Caco-2 (cell line): ENCODE data around the gene MAPKAP1. TPM values are rescaled to one million over a fixed set of nuclear protein-coding genes. Genes with fewer than 3 reads are reported as not detected.

Source experiments
- BruUV-seq: library from RNA; stranded (reverse); fragments of 400-500 nt; replicated peaks from 2 replicates; lab custom pipeline; 2021; lab: Mats Ljungman, UMichigan
- CTCF ChIA-PET: fragments of 300-600 bp; sonication (Branson Sonifier 250); formaldehyde crosslinking; loops from one replicate; lab custom pipeline; 2022; ENCODE audit warnings: antibody characterized with exemption; lab: Charles Lee
- POLR2A ChIA-PET: fragments of 300-600 bp; sonication (Branson Sonifier 250); formaldehyde crosslinking; loops from one replicate; lab custom pipeline; 2022; ENCODE audit warnings: antibody characterized with exemption; lab: Charles Lee
- DNase-seq, 2 experiments: peaks; one replicate each; pipeline versions ENCODE4 v3.0.0 to v3.0.0-alpha.2; 2020 to 2022
- H3K27me3 ChIP-seq: replicated peaks from 2 replicates; pipeline ENCODE4 v1.6.0; 2011; ENCODE audit warnings: low read length; ENCODE audit not compliant: control insufficient read depth, insufficient read depth
- H3K36me3 ChIP-seq: 2 replicates; pipeline ENCODE4 v1.5.1; 2011; ENCODE audit warnings: low read length; ENCODE audit not compliant: control insufficient read depth, insufficient read depth
- H3K4me1 ChIP-seq: fragments of 250-450 bp; sonication (Bioruptor Pico); 2 replicates; pipeline ENCODE4 v1.5.1; 2020; ENCODE audit warnings: mild to moderate bottlenecking
- H3K4me3 ChIP-seq: 2 replicates; pipeline ENCODE4 v1.5.1; 2011; ENCODE audit warnings: low read depth, mild to moderate bottlenecking, control low read depth, low read length
- H3K9me3 ChIP-seq: fragments of 250-450 bp; sonication (Bioruptor Pico); 2 replicates; pipeline ENCODE4 v1.5.1; 2020; ENCODE audit warnings: mild to moderate bottlenecking, moderate library complexity
- H3K27ac Mint-ChIP-seq: one replicate; pipeline ENCODE4 v1.8.0; 2022; ENCODE audit warnings: mixed read lengths; ENCODE audit not compliant: unreplicated experiment
- H3K27me3 Mint-ChIP-seq: one replicate; pipeline ENCODE4 v1.8.0; 2022; ENCODE audit warnings: mixed read lengths; ENCODE audit not compliant: insufficient read depth, unreplicated experiment
- H3K36me3 Mint-ChIP-seq: one replicate; pipeline ENCODE4 v1.8.0; 2022; ENCODE audit warnings: mild to moderate bottlenecking, mixed read lengths; ENCODE audit not compliant: insufficient read depth, unreplicated experiment
- H3K4me1 Mint-ChIP-seq: one replicate; pipeline ENCODE4 v1.8.0; 2022; ENCODE audit warnings: low read depth, mixed read lengths; ENCODE audit not compliant: unreplicated experiment
- H3K4me3 Mint-ChIP-seq: one replicate; pipeline ENCODE4 v1.8.0; 2022; ENCODE audit warnings: mild to moderate bottlenecking, moderate library complexity, mixed read lengths; ENCODE audit not compliant: unreplicated experiment
- H3K9me3 Mint-ChIP-seq: one replicate; pipeline ENCODE4 v1.8.0; 2022; ENCODE audit warnings: mixed read lengths; ENCODE audit not compliant: unreplicated experiment
- CTCF ChIP-seq, 2 experiments: fragments of 200-600 bp in 1 of 2; IDR thresholded peaks; 1 replicate in 1 of 2; 2 replicates in 1 of 2; pipeline versions ENCODE4 v1.5.1 to v1.8.0; 2011 to 2022; ENCODE audit warnings: antibody characterized with exemption in 1 of 2, control low read depth in 1 of 2, inconsistent platforms in 1 of 2, low read depth in 1 of 2, low read length in 1 of 2, mild to moderate bottlenecking in 1 of 2, moderate library complexity in 1 of 2; ENCODE audit not compliant: insufficient read depth in 1 of 2, severe bottlenecking in 1 of 2, unreplicated experiment in 1 of 2
- intact Hi-C: fragments of 100-400 bp; cut with micrococcal nuclease; formaldehyde crosslinking; loops from one replicate; pipeline ENCODE4 v1.10.0; 2022; ENCODE audit not compliant: unreplicated experiment
- total RNA-seq: library from RNA; stranded (reverse); gene quantifications from 2 replicates; pipeline ENCODE4 v1.2.3, GENCODE V29; 2022

Gene MAPKAP1
- total RNA-seq, 1 experiment from 2014 or later, result 70.0 TPM

GRCh38 chr9:125467116-125467740 is 239.8 kb downstream of the MAPKAP1 start:
- CTCF ChIA-PET, result no interaction called here
- no TSS peak for BruUV-seq
- intact Hi-C loops, result no loop called here
- Mint-ChIP-seq H3K27ac (no peak overlapping the region), H3K4me3 (no peak overlapping the region), H3K9me3 (no peaks in the 10 kb centered on the region), H3K4me1 (peaks cover under 1% of the 10 kb centered on the region), H3K27me3 (no peaks in the 10 kb centered on the region), H3K36me3 (no peaks in the 10 kb centered on the region)
- POLR2A ChIA-PET, result no interaction called here
- no peak for TF ChIP-seq CTCF (IDR thresholded peaks at IDR 0.05; ENCODE audit: insufficient read depth in 1 of 2, low read depth in 1 of 2, low read length in 1 of 2, severe bottlenecking in 1 of 2, unreplicated experiment in 1 of 2)
- no peaks in the 10 kb centered on the region for H3K9me3 ChIP-seq
- peaks cover 16% of the 10 kb centered on the region for H3K4me1 ChIP-seq
- no peak overlapping the region for H3K4me3 ChIP-seq
- no peaks in the 10 kb centered on the region for H3K36me3 ChIP-seq
- DNase-seq, result no peak
- H3K27me3 ChIP-seq, result no peaks in the 10 kb centered on the region

- intact Hi-C loops, result no loop called here
- peaks cover 20% of the 10 kb centered on the region for H3K4me1 ChIP-seq
- Mint-ChIP-seq H3K4me3 (no peak overlapping the region), H3K27ac (no peak overlapping the region), H3K27me3 (no peaks in the 10 kb centered on the region), H3K36me3 (no peaks in the 10 kb centered on the region), H3K9me3 (no peaks in the 10 kb centered on the region), H3K4me1 (peaks cover 7% of the 10 kb centered on the region)
- POLR2A ChIA-PET, result no interaction called here
- no peaks in the 10 kb centered on the region for H3K9me3 ChIP-seq
- H3K27me3 ChIP-seq, result no peaks in the 10 kb centered on the region
- CTCF ChIA-PET, result no interaction called here
- H3K4me3 ChIP-seq, result no peak overlapping the region
- no peak for TF ChIP-seq CTCF (IDR thresholded peaks at IDR 0.05; ENCODE audit: insufficient read depth in 1 of 2, low read depth in 1 of 2, low read length in 1 of 2, severe bottlenecking in 1 of 2, unreplicated experiment in 1 of 2)
- H3K36me3 ChIP-seq, result no peaks in the 10 kb centered on the region
- DNase-seq, result no peak
- BruUV-seq, result no TSS peak
Observed at GRCh38 chr9:125466411-125466810, 240.6 kb downstream of the MAPKAP1 start.

GRCh38 chr9:125464591-125465385 is 242.2 kb downstream of the MAPKAP1 start:
- ChIA-PET CTCF (no interaction called here), POLR2A (no interaction called here)
- no peak for TF ChIP-seq CTCF (IDR thresholded peaks at IDR 0.05; ENCODE audit: insufficient read depth in 1 of 2, low read depth in 1 of 2, low read length in 1 of 2, severe bottlenecking in 1 of 2, unreplicated experiment in 1 of 2)

More at GRCh38 chr9:125464591-125465385, 242.2 kb downstream of the MAPKAP1 start:
- Mint-ChIP-seq H3K27me3 (no peaks in the 10 kb centered on the region), H3K27ac (no peak overlapping the region), H3K4me3 (no peak overlapping the region), H3K36me3 (peaks cover 10% of the 10 kb centered on the region), H3K4me1 (peaks cover 7% of the 10 kb centered on the region), H3K9me3 (no peaks in the 10 kb centered on the region)
- Histone ChIP-seq H3K9me3 (no peaks in the 10 kb centered on the region; the same call in none of the 2 replicates), H3K4me3 (no peak overlapping the region), H3K36me3 (no peaks in the 10 kb centered on the region), H3K27me3 (no peaks in the 10 kb centered on the region), H3K4me1 (peaks cover 20% of the 10 kb centered on the region)
- intact Hi-C loops, result no loop called here
- DNase-seq, result no peak
- BruUV-seq, result no TSS peak
